Lower leg skin (tissue), 3 donors: ENCODE data around the gene SORCS1.

Source experiments
- CTCF ChIP-seq, 3 donors: fragments of 450-650 bp; IDR thresholded peaks; one replicate each; pipeline ENCODE4 v1.5.1; 2016; ENCODE audit warnings: antibody characterized with exemption in 3 of 3, mild to moderate bottlenecking in 3 of 3, moderate library complexity in 2 of 3
- POLR2A ChIP-seq, 2 donors: fragments of 450-650 bp; IDR thresholded peaks; one replicate each; pipeline ENCODE4 v1.6.1; 2016 to 2017; ENCODE audit warnings: antibody characterized with exemption in 2 of 2, mild to moderate bottlenecking in 1 of 2, moderate library complexity in 1 of 2

- TF ChIP-seq CTCF (IDR thresholded peaks at IDR 0.05) (no peak), POLR2A (IDR thresholded peaks at IDR 0.05) (no peak)
These were observed 261.3 kb downstream of the SORCS1 start for GRCh38 chr10:106903180-106903579.
